ENCODE measurements around the gene ADAMTS18. TPM values are rescaled to one million over a fixed set of nuclear protein-coding genes. Genes with fewer than 3 reads are reported as not detected.
A peak's percentile ranks its signal among the peaks of the same experiment; 100 is the strongest.
"Not testable (repeated sequence)": the region's sequence is repeated elsewhere in the genome, so short reads cannot be mapped to it uniquely, and the experiment has no call there.

ADAMTS18 gene
- total RNA-seq, 2 donors from 2014 or later = 2.7 TPM; not detected in 1

- TF ChIP-seq POLR2A (IDR thresholded peaks at IDR 0.05) = no peak
- no peak for TF ChIP-seq POLR2AphosphoS5 (IDR thresholded peaks at IDR 0.05)
- TF ChIP-seq CTCF (IDR thresholded peaks at IDR 0.05) = no peak
- Histone ChIP-seq H3K4me3 (no peak overlapping the region), H3K9me3 (no peaks in the 10 kb centered on the region), H3K4me1 (replicated peaks) (no peaks in the 10 kb centered on the region), H3K27me3 (replicated peaks; ENCODE audit: insufficient read depth) (no peaks in the 10 kb centered on the region), H3K36me3 (no peaks in the 10 kb centered on the region), H3K27ac (no peak overlapping the region)
- intact Hi-C loops (cut with DNase I) = no loop called here
- 90% methylated on average over 4 of the region's 4 CpGs for WGBS
- DNase-seq (ENCODE audit: low spot score) = no peak
Measured at GRCh38 chr16:77250400-77250799, 184.4 kb downstream of the ADAMTS18 start.

GRCh38 chr16:77246150-77246549 lies 188.7 kb downstream of the ADAMTS18 start:
- H3K4me1 ChIP-seq (replicated peaks) = no peaks in the 10 kb centered on the region
- no peak for TF ChIP-seq POLR2A (IDR thresholded peaks at IDR 0.05)
- TF ChIP-seq POLR2AphosphoS5 (IDR thresholded peaks at IDR 0.05) = no peak
- no peak for TF ChIP-seq CTCF (IDR thresholded peaks at IDR 0.05)
- no peaks in the 10 kb centered on the region for H3K27me3 ChIP-seq (replicated peaks; ENCODE audit: insufficient read depth)
- 94% methylated on average over 2 of the region's 2 CpGs for WGBS
- H3K9me3 ChIP-seq = no peaks in the 10 kb centered on the region
- H3K4me3 ChIP-seq = no peak overlapping the region
- no peak for DNase-seq (ENCODE audit: low spot score)
- H3K27ac ChIP-seq = no peak overlapping the region
- H3K36me3 ChIP-seq = no peaks in the 10 kb centered on the region
- intact Hi-C loops (cut with DNase I) = no loop called here

- 92% methylated on average over 5 of the region's 5 CpGs for WGBS
- intact Hi-C loops (cut with DNase I); DNase-seq (ENCODE audit: low spot score): not testable (repeated sequence)
Measured at GRCh38 chr16:77242471-77242870, 192.4 kb downstream of the ADAMTS18 start.

GRCh38 chr16:77238593-77238992 lies 196.2 kb downstream of the ADAMTS18 start:
- Histone ChIP-seq H3K4me3 (no peak overlapping the region), H3K9me3 (no peaks in the 10 kb centered on the region), H3K27ac (no peak overlapping the region), H3K27me3 (replicated peaks; ENCODE audit: insufficient read depth) (no peaks in the 10 kb centered on the region), H3K4me1 (replicated peaks) (no peaks in the 10 kb centered on the region), H3K36me3 (no peaks in the 10 kb centered on the region)
- no peak for TF ChIP-seq POLR2A (IDR thresholded peaks at IDR 0.05)
- no peak for TF ChIP-seq POLR2AphosphoS5 (IDR thresholded peaks at IDR 0.05)
- no peak for TF ChIP-seq CTCF (IDR thresholded peaks at IDR 0.05)
- intact Hi-C loops (cut with DNase I) = no loop called here
- no peak for DNase-seq (ENCODE audit: low spot score)
- 48% methylated on average over 5 of the region's 5 CpGs for WGBS

More at GRCh38 chr16:77242471-77242870, 192.4 kb downstream of the ADAMTS18 start:
- H3K4me3 ChIP-seq; H3K4me1 ChIP-seq (replicated peaks); H3K36me3 ChIP-seq; H3K9me3 ChIP-seq; H3K27me3 ChIP-seq (replicated peaks; ENCODE audit: insufficient read depth); H3K27ac ChIP-seq: not testable (repeated sequence)

GRCh38 chr16:77236063-77236511 lies 198.7 kb downstream of the ADAMTS18 start:
- Histone ChIP-seq H3K36me3 (no peaks in the 10 kb centered on the region), H3K27ac (no peak overlapping the region), H3K4me1 (replicated peaks) (no peaks in the 10 kb centered on the region), H3K27me3 (replicated peaks; ENCODE audit: insufficient read depth) (no peaks in the 10 kb centered on the region), H3K4me3 (no peak overlapping the region), H3K9me3 (no peaks in the 10 kb centered on the region)
- WGBS = 2% methylated on average over 15 of the region's 21 CpGs
- peak; percentile 82 for DNase-seq (ENCODE audit: low spot score)
- intact Hi-C loops (cut with DNase I) = loop anchor here (1.0 kb wide), 1 partner anchor 349 kb away; no protein-coding TSS in a partner anchor
- TF ChIP-seq POLR2A (IDR thresholded peaks at IDR 0.05) (no peak), CTCF (IDR thresholded peaks at IDR 0.05) (peak; percentile 85 to 100 (median 100)), POLR2AphosphoS5 (IDR thresholded peaks at IDR 0.05) (peak; percentile 22)

Data from prostate gland (tissue), 2 donors.